ENCODE data around the gene HCK. TPM values are rescaled to one million over a fixed set of nuclear protein-coding genes. Genes with fewer than 3 reads are reported as not detected.

HCK gene
- total and polyA plus RNA-seq, 2 experiments from 2014 or later: not detected

GRCh38 chr20:32132911-32133549 is 81.0 kb downstream of the HCK start:
- Histone ChIP-seq H3K9ac (no peak overlapping the region), H3K27ac (no peak overlapping the region), H3K9me2 (ENCODE audit: insufficient read depth) (no peaks in the 10 kb centered on the region), H3F3A (ENCODE audit: insufficient read depth) (no peaks in the 10 kb centered on the region), H3K4me2 (ENCODE audit: unreplicated experiment) (no peak overlapping the region), H3K36me3 (ENCODE audit: low read depth) (peaks cover 13% of the 10 kb centered on the region; the same call in 1 of the 2 replicates), H4K20me1 (ENCODE audit: insufficient read depth) (peaks cover 3% of the 10 kb centered on the region; the same call in 1 of the 2 replicates), H2AFZ (no peak overlapping the region), H3K79me2 (ENCODE audit: insufficient read depth) (peaks cover 74% of the 10 kb centered on the region), H3K9me3 (ENCODE audit: low read depth) (no peaks in the 10 kb centered on the region), H3K4me3 (no peak overlapping the region), H3K27me3 (replicated peaks; ENCODE audit: insufficient read depth) (no peaks in the 10 kb centered on the region), H3K4me1 (ENCODE audit: insufficient read depth) (no peaks in the 10 kb centered on the region)
- in situ Hi-C loops (cut with MboI): no loop called here
- no peak for TF ChIP-seq EZH2 (IDR thresholded peaks at IDR 0.05; ENCODE audit: insufficient read depth, poor library complexity, severe bottlenecking)
- WGBS, 2 experiments (ENCODE audit: low coverage in 1 of 2, low lambda C conversion rate in 2 of 2, missing lambda C conversion rate in 2 of 2): 97 to 99% methylated on average over 10 of the region's 10 CpGs
- no peak for DNase-seq

GRCh38 chr20:32134026-32134425 is 82.0 kb downstream of the HCK start:
- Histone ChIP-seq H2AFZ (no peak overlapping the region), H3K9me2 (ENCODE audit: insufficient read depth) (no peaks in the 10 kb centered on the region), H3K79me2 (ENCODE audit: insufficient read depth) (peaks cover 68% of the 10 kb centered on the region), H3K36me3 (ENCODE audit: low read depth) (peaks cover 17% of the 10 kb centered on the region; the same call in 1 of the 2 replicates), H4K20me1 (ENCODE audit: insufficient read depth) (peaks cover 3% of the 10 kb centered on the region; the same call in 1 of the 2 replicates), H3K4me3 (no peak overlapping the region), H3K27ac (no peak overlapping the region), H3K27me3 (replicated peaks; ENCODE audit: insufficient read depth) (no peaks in the 10 kb centered on the region), H3K9me3 (ENCODE audit: low read depth) (no peaks in the 10 kb centered on the region), H3K4me1 (ENCODE audit: insufficient read depth) (no peaks in the 10 kb centered on the region), H3K4me2 (ENCODE audit: unreplicated experiment) (no peak overlapping the region), H3F3A (ENCODE audit: insufficient read depth) (no peaks in the 10 kb centered on the region), H3K9ac (no peak overlapping the region)
- no peak for DNase-seq
- TF ChIP-seq EZH2 (IDR thresholded peaks at IDR 0.05; ENCODE audit: insufficient read depth, poor library complexity, severe bottlenecking): no peak
- TF ChIP-seq EZH2phosphoT487 (IDR thresholded peaks at IDR 0.05; ENCODE audit: insufficient read depth, low read depth): no peak
- 98 to 99% methylated on average over 5 of the region's 5 CpGs for WGBS, 2 experiments (ENCODE audit: low coverage in 1 of 2, low lambda C conversion rate in 2 of 2, missing lambda C conversion rate in 2 of 2)
- in situ Hi-C loops (cut with MboI): no loop called here

DNA sequence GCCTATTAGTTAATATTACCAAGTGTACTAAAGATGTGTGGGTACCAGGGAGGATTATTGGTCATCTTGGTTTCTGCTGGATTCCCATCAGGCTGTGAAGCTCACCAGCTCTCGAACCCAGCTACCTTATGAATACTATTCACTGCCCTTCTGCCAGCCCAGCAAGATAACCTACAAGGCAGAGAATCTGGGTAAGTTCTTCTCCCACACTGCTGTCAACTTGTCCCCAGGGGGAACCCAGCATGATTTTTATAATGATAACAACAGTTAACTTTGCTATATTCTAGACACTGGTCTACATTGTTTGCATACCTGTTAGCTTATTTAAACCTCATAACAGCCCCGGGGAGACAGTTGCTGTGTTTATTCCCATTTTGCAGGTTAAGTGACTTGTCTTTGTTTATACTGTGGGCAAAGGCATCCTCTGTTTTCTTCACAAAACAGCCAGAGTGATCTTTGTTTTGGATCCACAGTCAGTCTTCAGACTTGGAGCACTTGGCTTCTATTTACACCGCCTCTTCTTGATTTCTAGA is 84.0 kb downstream of the HCK start:
- H4K20me1 ChIP-seq (ENCODE audit: insufficient read depth): no peaks in the 10 kb centered on the region; the same call in 1 of the 2 replicates
- in situ Hi-C loops (cut with MboI): no loop called here
- H3K4me2 ChIP-seq (ENCODE audit: unreplicated experiment): no peak overlapping the region
- no peak overlapping the region for H3K27ac ChIP-seq
- H3K9ac ChIP-seq: no peak overlapping the region
- H3K4me3 ChIP-seq: no peak overlapping the region
- H3K9me3 ChIP-seq (ENCODE audit: low read depth): no peaks in the 10 kb centered on the region
- WGBS, 2 experiments (ENCODE audit: low coverage in 1 of 2, low lambda C conversion rate in 2 of 2, missing lambda C conversion rate in 2 of 2): 94 to 96% methylated on average over 3 of the region's 3 CpGs
- DNase-seq: no peak
- H3K4me1 ChIP-seq (ENCODE audit: insufficient read depth): no peaks in the 10 kb centered on the region
- no peaks in the 10 kb centered on the region for H3F3A ChIP-seq (ENCODE audit: insufficient read depth)
- H3K27me3 ChIP-seq (replicated peaks; ENCODE audit: insufficient read depth): no peaks in the 10 kb centered on the region
- H3K79me2 ChIP-seq (ENCODE audit: insufficient read depth): peaks cover 48% of the 10 kb centered on the region
- TF ChIP-seq EZH2phosphoT487 (IDR thresholded peaks at IDR 0.05; ENCODE audit: insufficient read depth, low read depth): no peak
- no peak for TF ChIP-seq EZH2 (IDR thresholded peaks at IDR 0.05; ENCODE audit: insufficient read depth, poor library complexity, severe bottlenecking)
- H3K36me3 ChIP-seq (ENCODE audit: low read depth): peaks cover 22% of the 10 kb centered on the region
- no peaks in the 10 kb centered on the region for H3K9me2 ChIP-seq (ENCODE audit: insufficient read depth)
- no peak overlapping the region for H2AFZ ChIP-seq

- Histone ChIP-seq H3F3A (ENCODE audit: insufficient read depth) (no peaks in the 10 kb centered on the region), H3K36me3 (ENCODE audit: low read depth) (peaks cover 22% of the 10 kb centered on the region), H4K20me1 (ENCODE audit: insufficient read depth) (no peaks in the 10 kb centered on the region), H3K27ac (no peak overlapping the region), H3K9me2 (ENCODE audit: insufficient read depth) (no peaks in the 10 kb centered on the region), H3K4me1 (ENCODE audit: insufficient read depth) (no peaks in the 10 kb centered on the region), H3K4me3 (no peak overlapping the region), H3K27me3 (replicated peaks; ENCODE audit: insufficient read depth) (no peaks in the 10 kb centered on the region), H3K9me3 (ENCODE audit: low read depth) (no peaks in the 10 kb centered on the region), H2AFZ (no peak overlapping the region), H3K79me2 (ENCODE audit: insufficient read depth) (peaks cover 19% of the 10 kb centered on the region), H3K4me2 (ENCODE audit: unreplicated experiment) (no peak overlapping the region), H3K9ac (no peak overlapping the region)
- TF ChIP-seq EZH2phosphoT487 (IDR thresholded peaks at IDR 0.05; ENCODE audit: insufficient read depth, low read depth) (no peak), EZH2 (IDR thresholded peaks at IDR 0.05; ENCODE audit: insufficient read depth, poor library complexity, severe bottlenecking) (no peak)
- in situ Hi-C loops (cut with MboI): no loop called here
- DNase-seq: no peak
- WGBS, 2 experiments (ENCODE audit: low coverage in 1 of 2, low lambda C conversion rate in 2 of 2, missing lambda C conversion rate in 2 of 2): 93 to 95% methylated on average over 8 of the region's 8 CpGs
Observed at GRCh38 chr20:32138921-32139320, 86.9 kb downstream of the HCK start.

All from GM23248 (cell line).